T-helper 17 cell (primary cell): ENCODE measurements around the gene TESK1. TPM values are rescaled to one million over a fixed set of nuclear protein-coding genes. Genes with fewer than 3 reads are reported as not detected.

ENCODE experiments used
- ATAC-seq: fragments of 150-1000 bp; cut with Tn5 transposase; 2 replicates; pipeline ENCODE4 v1.10.0; 2021; ENCODE audit warnings: mild to moderate bottlenecking, moderate library complexity
- DNase-seq, 3 donors: peaks; one replicate each; pipeline versions ENCODE4 v3.0.0 to v3.0.0-alpha.2; 2020 to 2021
- H3K9me3 ChIP-seq: one replicate; pipeline ENCODE4 v1.7.0; 2013; ENCODE audit warnings: low read length, mild to moderate bottlenecking; ENCODE audit not compliant: control insufficient read depth, poor library complexity, severe bottlenecking
- H3K27ac Mint-ChIP-seq: one replicate; pipeline ENCODE4 v1.8.0; 2022; ENCODE audit warnings: mild to moderate bottlenecking, moderate library complexity, mixed read lengths
- H3K27me3 Mint-ChIP-seq: one replicate; pipeline ENCODE4 v1.8.0; 2022; ENCODE audit warnings: mixed read lengths
- H3K36me3 Mint-ChIP-seq: one replicate; pipeline ENCODE4 v1.8.0; 2022; ENCODE audit warnings: low read depth, mixed read lengths
- H3K4me1 Mint-ChIP-seq: one replicate; pipeline ENCODE4 v1.8.0; 2022; ENCODE audit warnings: mild to moderate bottlenecking, mixed read lengths
- H3K4me3 Mint-ChIP-seq: one replicate; pipeline ENCODE4 v1.8.0; 2022; ENCODE audit warnings: mild to moderate bottlenecking, moderate library complexity, mixed read lengths
- total RNA-seq, 4 donors: library from RNA in 2 of 4; stranded (reverse) in 2 of 4; gene quantifications; one replicate each; pipeline ENCODE4 v1.2.3 and lab custom pipeline; 2022 to 2026

Gene TESK1
- total RNA-seq, 2 donors from 2014 or later, result 31.7 to 31.9 TPM

- no peak for DNase-seq
- H3K9me3 ChIP-seq, result no peaks in the 10 kb centered on the region
- Mint-ChIP-seq H3K27me3 (no peaks in the 10 kb centered on the region), H3K4me1 (peaks cover 43% of the 10 kb centered on the region), H3K4me3 (no peak overlapping the region), H3K27ac (no peak overlapping the region), H3K36me3 (peaks cover 2% of the 10 kb centered on the region)
- ATAC-seq, result no peak
Measured at GRCh38 chr9:35612843-35613242, 7.8 kb downstream of the TESK1 start.

- DNase-seq, result no peak
- H3K4me1 Mint-ChIP-seq, result peaks cover 57% of the 10 kb centered on the region
- ATAC-seq, result no peak
Measured at GRCh38 chr9:35615981-35616680, 11.1 kb downstream of the TESK1 start.

GRCh38 chr9:35616681-35617459, 11.8 kb downstream of the TESK1 start:
- no peaks in the 10 kb centered on the region for H3K27me3 Mint-ChIP-seq
- peak overlapping the region; percentile 92 for H3K4me3 Mint-ChIP-seq
- H3K36me3 Mint-ChIP-seq, result peaks cover 2% of the 10 kb centered on the region
- peak overlapping the region; percentile 94 for H3K27ac Mint-ChIP-seq
- ATAC-seq (peak; percentile 76), DNase-seq (peak; percentile 36 to 53 (median 52))
- peaks cover 52% of the 10 kb centered on the region for H3K4me1 Mint-ChIP-seq
- H3K9me3 ChIP-seq, result no peaks in the 10 kb centered on the region

More at GRCh38 chr9:35615981-35616680, 11.1 kb downstream of the TESK1 start:
- no peaks in the 10 kb centered on the region for H3K27me3 Mint-ChIP-seq
- peak overlapping the region; percentile 94 for H3K27ac Mint-ChIP-seq
- no peaks in the 10 kb centered on the region for H3K9me3 ChIP-seq
- peaks cover 2% of the 10 kb centered on the region for H3K36me3 Mint-ChIP-seq
- peak overlapping the region; percentile 92 for H3K4me3 Mint-ChIP-seq

GRCh38 chr9:35617548-35617947, 12.5 kb downstream of the TESK1 start:
- no peaks in the 10 kb centered on the region for H3K27me3 Mint-ChIP-seq
- ATAC-seq (no peak), DNase-seq (no peak)
- H3K4me3 Mint-ChIP-seq, result peak overlapping the region; percentile 92
- H3K36me3 Mint-ChIP-seq, result peaks cover 2% of the 10 kb centered on the region
- H3K27ac Mint-ChIP-seq, result peak overlapping the region; percentile 94
- peaks cover 52% of the 10 kb centered on the region for H3K4me1 Mint-ChIP-seq
- no peaks in the 10 kb centered on the region for H3K9me3 ChIP-seq

GRCh38 chr9:35618325-35618727, 13.3 kb downstream of the TESK1 start, which contains the start of gene CD72:
CD72 (minus strand) TSS chr9:35618413; CDS start chr9:35618303, 110 bp downstream.
- Mint-ChIP-seq H3K27ac (peak within 1 kb of the TSS; percentile 94), H3K27me3 (no peaks in the 10 kb centered on the region), H3K36me3 (peaks cover 1% of the 10 kb centered on the region), H3K4me1 (peaks cover 45% of the 10 kb centered on the region), H3K4me3 (peak within 1 kb of the TSS; percentile 92)
- H3K9me3 ChIP-seq, result no peaks in the 10 kb centered on the region
- DNase-seq, result no peak
- peak; percentile 22 for ATAC-seq

- no peaks in the 10 kb centered on the region for H3K27me3 Mint-ChIP-seq
- H3K9me3 ChIP-seq, result no peaks in the 10 kb centered on the region
- no peaks in the 10 kb centered on the region for H3K36me3 Mint-ChIP-seq
- DNase-seq (no peak), ATAC-seq (peak; percentile 51)
- peaks cover 42% of the 10 kb centered on the region for H3K4me1 Mint-ChIP-seq
- H3K4me3 Mint-ChIP-seq, result peak overlapping the region; percentile 53
- no peak overlapping the region for H3K27ac Mint-ChIP-seq
Measured at GRCh38 chr9:35618854-35619799, 14.1 kb downstream of the TESK1 start.

- ATAC-seq (no peak), DNase-seq (no peak)
- no peaks in the 10 kb centered on the region for H3K27me3 Mint-ChIP-seq
- H3K4me1 Mint-ChIP-seq, result peaks cover 36% of the 10 kb centered on the region
- no peaks in the 10 kb centered on the region for H3K36me3 Mint-ChIP-seq
- no peak overlapping the region for H3K4me3 Mint-ChIP-seq
- no peaks in the 10 kb centered on the region for H3K9me3 ChIP-seq
- no peak overlapping the region for H3K27ac Mint-ChIP-seq
Measured at GRCh38 chr9:35619800-35620158, 14.7 kb downstream of the TESK1 start.

GRCh38 chr9:35627575-35627974, 22.5 kb downstream of the TESK1 start:
- H3K27me3 Mint-ChIP-seq, result no peaks in the 10 kb centered on the region
- ATAC-seq, result no peak
- no peak for DNase-seq
- H3K9me3 ChIP-seq, result no peaks in the 10 kb centered on the region
- H3K4me3 Mint-ChIP-seq, result no peak overlapping the region
- peaks cover 2% of the 10 kb centered on the region for H3K4me1 Mint-ChIP-seq
- H3K36me3 Mint-ChIP-seq, result no peaks in the 10 kb centered on the region
- H3K27ac Mint-ChIP-seq, result no peak overlapping the region

- no peaks in the 10 kb centered on the region for H3K27me3 Mint-ChIP-seq
- H3K4me1 Mint-ChIP-seq, result peaks cover 3% of the 10 kb centered on the region
- no peaks in the 10 kb centered on the region for H3K9me3 ChIP-seq
- no peak for ATAC-seq
- no peak for DNase-seq
- H3K4me3 Mint-ChIP-seq, result no peak overlapping the region
- H3K27ac Mint-ChIP-seq, result no peak overlapping the region
- no peaks in the 10 kb centered on the region for H3K36me3 Mint-ChIP-seq
Measured at GRCh38 chr9:35628389-35628991, 23.4 kb downstream of the TESK1 start.

- Mint-ChIP-seq H3K27ac (no peak overlapping the region), H3K4me3 (no peak overlapping the region), H3K27me3 (no peaks in the 10 kb centered on the region), H3K36me3 (peaks cover 1% of the 10 kb centered on the region), H3K4me1 (peaks cover 5% of the 10 kb centered on the region)
- ATAC-seq, result no peak
- no peaks in the 10 kb centered on the region for H3K9me3 ChIP-seq
- DNase-seq, result no peak
Measured at GRCh38 chr9:35629597-35629996, 24.5 kb downstream of the TESK1 start.

GRCh38 chr9:35635730-35636129, 30.7 kb downstream of the TESK1 start:
- DNase-seq, result no peak
- Mint-ChIP-seq H3K27me3 (no peaks in the 10 kb centered on the region), H3K36me3 (peaks cover 6% of the 10 kb centered on the region), H3K27ac (no peak overlapping the region), H3K4me1 (peaks cover 32% of the 10 kb centered on the region), H3K4me3 (no peak overlapping the region)
- no peak for ATAC-seq
- no peaks in the 10 kb centered on the region for H3K9me3 ChIP-seq

- ATAC-seq, result no peak
- Mint-ChIP-seq H3K4me1 (peaks cover 32% of the 10 kb centered on the region), H3K36me3 (peaks cover 6% of the 10 kb centered on the region), H3K4me3 (no peak overlapping the region), H3K27ac (peak overlapping the region; percentile 51), H3K27me3 (no peaks in the 10 kb centered on the region)
- DNase-seq, result no peak
- H3K9me3 ChIP-seq, result no peaks in the 10 kb centered on the region
Measured at GRCh38 chr9:35636135-35636876, 31.2 kb downstream of the TESK1 start.
